HCT116 (cell line): Measurements from ENCODE around the gene OMP. TPM values are rescaled to one million over a fixed set of nuclear protein-coding genes. Genes with fewer than 3 reads are reported as not detected.

ENCODE experiments used
- ATAC-seq: fragments of 200-7000 bp; cut with Tn5 transposase; 2 replicates; pipeline ENCODE4 v1.9.1; 2020; ENCODE audit warnings: mild to moderate bottlenecking, moderate library complexity
- BruUV-seq: library from RNA; stranded (reverse); fragments of 400-500 nt; replicated peaks from 2 replicates; lab custom pipeline; 2021; lab: Mats Ljungman, UMichigan
- CTCF ChIA-PET: fragments of 300-600 bp; sonication (Branson Sonifier 250); formaldehyde crosslinking; loops from one replicate; lab custom pipeline; 2021; ENCODE audit warnings: antibody characterized with exemption; lab: Charles Lee
- POLR2A ChIA-PET: fragments of 300-600, 350-600 bp; sonication (Branson Sonifier 250); formaldehyde crosslinking; loops from one replicate; lab custom pipeline; 2021; ENCODE audit warnings: antibody characterized with exemption; lab: Charles Lee
- RAD21 ChIA-PET, 2 experiments: fragments of 300-600 bp; sonication (Branson Sonifier 250); formaldehyde crosslinking; loops; one replicate each; lab custom pipeline; 2023; ENCODE audit warnings: low total read pairs in 2 of 2; ENCODE audit not compliant: uncharacterized antibody in 2 of 2, unreplicated experiment in 2 of 2, low non-redundant PET in 1 of 2; lab: Charles Lee
- DNase-seq: peaks from one replicate; pipeline ENCODE4 v3.0.0-alpha.2; 2010; ENCODE audit warnings: low read depth, low spot score
- H2AFZ ChIP-seq: fragments of 200-600 bp; shearing (Covaris generic), sonication (generic); 2 replicates; pipeline ENCODE4 v1.6.1; 2017; ENCODE audit warnings: low read depth, mixed run types, mixed read lengths, antibody characterized with exemption, low read length; ENCODE audit not compliant: poor library complexity, severe bottlenecking
- H3K27ac ChIP-seq: 2 replicates; pipeline ENCODE4 v1.5.1; 2012; ENCODE audit warnings: low read depth, low read length
- H3K27me3 ChIP-seq: fragments of 200-600 bp; sonication (generic); 2 replicates; pipeline ENCODE4 v1.6.1; 2016; ENCODE audit warnings: mixed run types, low read length, mixed read lengths; ENCODE audit not compliant: insufficient read depth
- H3K36me3 ChIP-seq, 2 experiments: fragments of 200-500 bp in 1 of 2; fragments of 200-600 bp in 1 of 2; sonication (Bioruptor generic) in 1 of 2; sonication (generic) in 1 of 2; 2 replicates each; pipeline versions ENCODE4 v1.5.1 to v1.6.1; 2014 to 2016; ENCODE audit warnings: low read length in 2 of 2, inconsistent platforms in 1 of 2, mixed read lengths in 1 of 2, mixed run types in 1 of 2; ENCODE audit not compliant: insufficient read depth in 2 of 2, control insufficient read depth in 1 of 2
- H3K4me1 ChIP-seq, 2 experiments: fragments of 200-600 bp in 1 of 2; sonication (generic) in 1 of 2; 2 replicates each; pipeline versions ENCODE4 v1.5.1 to v1.6.1; 2012 to 2017; ENCODE audit warnings: low read length in 2 of 2, inconsistent platforms in 1 of 2, mild to moderate bottlenecking in 1 of 2, mixed read lengths in 1 of 2, mixed run types in 1 of 2, moderate library complexity in 1 of 2; ENCODE audit not compliant: insufficient read depth in 2 of 2, control insufficient read depth in 1 of 2
- H3K4me2 ChIP-seq: fragments of 200-600 bp; sonication (generic); 2 replicates; pipeline ENCODE4 v1.6.1; 2017; ENCODE audit warnings: mixed run types, low read length, mixed read lengths
- H3K4me3 ChIP-seq, 2 experiments: fragments of 200-600 bp in 1 of 2; sonication (generic) in 1 of 2; replicated peaks in 1 of 2; 2 replicates each; pipeline ENCODE4 v1.5.1; 2011 to 2016; ENCODE audit warnings: low read length in 2 of 2, control low read depth in 1 of 2, low read depth in 1 of 2, mild to moderate bottlenecking in 1 of 2, mixed read lengths in 1 of 2, mixed run types in 1 of 2
- H3K79me2 ChIP-seq: fragments of 200-600 bp; sonication (generic); 2 replicates; pipeline ENCODE4 v1.6.1; 2017; ENCODE audit warnings: mild to moderate bottlenecking, mixed run types, low read length, moderate library complexity, mixed read lengths; ENCODE audit not compliant: insufficient read depth
- H3K9ac ChIP-seq: fragments of 200-600 bp; sonication (generic); 2 replicates; pipeline ENCODE4 v1.6.1; 2016; ENCODE audit warnings: low read length, mixed read lengths
- H3K9me2 ChIP-seq: fragments of 200-600 bp; sonication (generic), shearing (Covaris generic); 2 replicates; pipeline ENCODE4 v1.6.1; 2017; ENCODE audit warnings: mixed run types, mild to moderate bottlenecking, moderate library complexity; ENCODE audit not compliant: insufficient read depth
- H3K9me3 ChIP-seq, 2 experiments: fragments of 200-500 bp in 1 of 2; fragments of 200-600 bp in 1 of 2; sonication (Bioruptor generic) in 1 of 2; sonication (generic) in 1 of 2; 2 replicates each; pipeline ENCODE4 v1.6.1; 2014 to 2017; ENCODE audit warnings: low read length in 2 of 2, mixed read lengths in 2 of 2, inconsistent platforms in 1 of 2, low read depth in 1 of 2, mild to moderate bottlenecking in 1 of 2, mixed run types in 1 of 2, moderate library complexity in 1 of 2; ENCODE audit not compliant: control insufficient read depth in 1 of 2, insufficient read depth in 1 of 2
- H4K20me1 ChIP-seq: fragments of 200-600 bp; sonication (generic), shearing (Covaris generic); 2 replicates; pipeline ENCODE4 v1.6.1; 2017; ENCODE audit warnings: mixed run types, mild to moderate bottlenecking, moderate library complexity; ENCODE audit not compliant: insufficient read depth
- CBX3 ChIP-seq: IDR thresholded peaks from 2 replicates; pipeline ENCODE4 v1.6.1; 2012; ENCODE audit warnings: low read depth
- EZH2phosphoT487 ChIP-seq: fragments of 200-600 bp; IDR thresholded peaks from 2 replicates; pipeline ENCODE4 v1.6.1; 2018; ENCODE audit warnings: antibody characterized with exemption, borderline replicate concordance
- JUND ChIP-seq: IDR thresholded peaks from 2 replicates; pipeline ENCODE4 v1.6.1; 2012
- RAD21 ChIP-seq: IDR thresholded peaks from 2 replicates; pipeline ENCODE4 v1.6.1; 2012; ENCODE audit warnings: low read depth, mild to moderate bottlenecking
- SP1 ChIP-seq: IDR thresholded peaks from 2 replicates; pipeline ENCODE4 v1.6.1; 2012; ENCODE audit warnings: low read depth
- TCF7L2 ChIP-seq: IDR thresholded peaks from 2 replicates; pipeline ENCODE4 v1.7.0; 2011; ENCODE audit warnings: borderline replicate concordance, inconsistent platforms; ENCODE audit not compliant: insufficient read depth, insufficient read length; ENCODE audit errors: extremely low read depth
- intact Hi-C: fragments of 100-400 bp; cut with micrococcal nuclease; formaldehyde crosslinking; loops from 2 replicates; pipeline ENCODE4 v1.10.0; 2022
- total RNA-seq: library from RNA; stranded (reverse); gene quantifications from one replicate; pipeline ENCODE4 v1.2.1, GENCODE V29; 2021; ENCODE audit not compliant: unreplicated experiment
- TF ChIP-seq, protein P1 (sequence below): IDR thresholded peaks from 2 replicates; pipeline ENCODE4 v1.6.1; 2012; ENCODE audit warnings: low read depth

OMP gene
- total RNA-seq, 1 experiment from 2014 or later: not detected

DNA sequence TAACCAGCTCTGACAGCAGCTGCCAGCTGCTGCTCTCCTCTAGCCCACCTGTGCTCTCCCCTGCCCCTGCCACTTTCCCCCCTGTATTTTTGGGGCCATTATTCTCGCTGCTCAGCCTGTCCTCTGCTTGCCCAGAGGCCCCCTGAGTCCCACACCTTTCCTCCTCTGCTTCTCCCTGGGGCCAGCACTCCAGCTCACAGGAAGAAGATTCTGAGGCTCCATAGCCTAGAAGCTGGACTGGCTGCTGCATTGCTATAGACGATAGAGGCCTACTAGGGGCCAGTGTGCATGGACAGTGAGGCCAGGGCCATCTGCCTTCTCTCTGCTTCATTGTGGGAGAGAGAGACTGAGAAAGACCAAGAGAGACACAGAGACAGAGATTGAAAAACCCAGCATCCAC, 679 bp downstream of the OMP start (continued):
- TF ChIP-seq, protein P1, sequence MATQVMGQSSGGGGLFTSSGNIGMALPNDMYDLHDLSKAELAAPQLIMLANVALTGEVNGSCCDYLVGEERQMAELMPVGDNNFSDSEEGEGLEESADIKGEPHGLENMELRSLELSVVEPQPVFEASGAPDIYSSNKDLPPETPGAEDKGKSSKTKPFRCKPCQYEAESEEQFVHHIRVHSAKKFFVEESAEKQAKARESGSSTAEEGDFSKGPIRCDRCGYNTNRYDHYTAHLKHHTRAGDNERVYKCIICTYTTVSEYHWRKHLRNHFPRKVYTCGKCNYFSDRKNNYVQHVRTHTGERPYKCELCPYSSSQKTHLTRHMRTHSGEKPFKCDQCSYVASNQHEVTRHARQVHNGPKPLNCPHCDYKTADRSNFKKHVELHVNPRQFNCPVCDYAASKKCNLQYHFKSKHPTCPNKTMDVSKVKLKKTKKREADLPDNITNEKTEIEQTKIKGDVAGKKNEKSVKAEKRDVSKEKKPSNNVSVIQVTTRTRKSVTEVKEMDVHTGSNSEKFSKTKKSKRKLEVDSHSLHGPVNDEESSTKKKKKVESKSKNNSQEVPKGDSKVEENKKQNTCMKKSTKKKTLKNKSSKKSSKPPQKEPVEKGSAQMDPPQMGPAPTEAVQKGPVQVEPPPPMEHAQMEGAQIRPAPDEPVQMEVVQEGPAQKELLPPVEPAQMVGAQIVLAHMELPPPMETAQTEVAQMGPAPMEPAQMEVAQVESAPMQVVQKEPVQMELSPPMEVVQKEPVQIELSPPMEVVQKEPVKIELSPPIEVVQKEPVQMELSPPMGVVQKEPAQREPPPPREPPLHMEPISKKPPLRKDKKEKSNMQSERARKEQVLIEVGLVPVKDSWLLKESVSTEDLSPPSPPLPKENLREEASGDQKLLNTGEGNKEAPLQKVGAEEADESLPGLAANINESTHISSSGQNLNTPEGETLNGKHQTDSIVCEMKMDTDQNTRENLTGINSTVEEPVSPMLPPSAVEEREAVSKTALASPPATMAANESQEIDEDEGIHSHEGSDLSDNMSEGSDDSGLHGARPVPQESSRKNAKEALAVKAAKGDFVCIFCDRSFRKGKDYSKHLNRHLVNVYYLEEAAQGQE: no peak
- TF ChIP-seq RAD21 (no peak), JUND (no peak)

DNA sequence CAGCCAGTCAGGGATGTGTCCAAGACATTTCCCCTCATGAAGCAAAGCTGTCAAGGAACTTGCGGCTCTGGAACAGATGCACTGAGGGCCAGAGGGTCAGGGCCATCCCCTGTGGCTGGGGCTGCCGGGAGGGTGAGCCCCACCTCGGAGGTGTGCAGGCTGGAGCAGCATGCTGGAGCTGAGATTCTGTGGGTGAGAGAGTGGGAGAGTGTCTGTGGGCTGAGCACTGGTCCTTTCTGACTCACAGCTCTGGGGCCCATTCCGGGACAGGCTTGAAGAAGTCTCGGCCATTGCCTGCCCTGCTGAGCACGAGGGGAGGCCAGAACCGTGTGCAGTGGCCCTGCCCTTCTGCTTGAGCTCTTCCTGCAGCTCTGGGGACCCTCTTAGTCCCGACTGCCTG, 2.1 kb downstream of the OMP start:
- Histone ChIP-seq H3K27me3 (no peaks in the 10 kb centered on the region), H3K27ac (no peak overlapping the region), H4K20me1 (no peaks in the 10 kb centered on the region), H3K4me3 (no peak overlapping the region), H3K4me2 (no peak overlapping the region), H3K9me2 (no peaks in the 10 kb centered on the region), H3K4me1 (peaks cover 33 to 40% of the 10 kb centered on the region in 2 experiments), H3K9ac (no peak overlapping the region), H3K36me3 (no peaks in the 10 kb centered on the region), H3K79me2 (no peaks in the 10 kb centered on the region), H2AFZ (no peak overlapping the region), H3K9me3 (no peaks in the 10 kb centered on the region)
- ChIA-PET POLR2A (no interaction called here), CTCF (interaction anchor here (2.1 to 2.3 kb wide), 2 partner anchors 14 to 57 kb away, joined by 5 to 9 read pairs; no protein-coding TSS in a partner anchor), RAD21 (no interaction called here)
- no peak for DNase-seq
- no peak for ATAC-seq
- intact Hi-C loops: no loop called here
- no TSS peak for BruUV-seq
- no peak for TF ChIP-seq SP1
- TF ChIP-seq TCF7L2: no peak
- no peak for TF ChIP-seq CBX3
- TF ChIP-seq EZH2phosphoT487: no peak
